Natural killer cell treated with Interleukin-12 subunit alpha and Interleukin-12 subunit beta and Interleukin-15 and Interleukin-18, amount 100 ng/mL, for 72 hours (primary cell): ENCODE results near the gene MMRN2. TPM values are rescaled to one million over a fixed set of nuclear protein-coding genes. Genes with fewer than 3 reads are reported as not detected.
A peak's percentile ranks its signal among the peaks of the same experiment; 100 is the strongest.
"Not testable (repeated sequence)": the region's sequence is repeated elsewhere in the genome, so short reads cannot be mapped to it uniquely, and the experiment has no call there.

Experiments used
- ATAC-seq, 2 donors: fragments of 150-1000 bp; cut with Tn5 transposase in 1 of 2; sonication (Bioruptor Pico), chemical (Tn5 transposase) in 1 of 2; 2 replicates each; pipeline ENCODE4 v1.10.0; 2021
- DNase-seq: peaks from one replicate; pipeline ENCODE4 v3.0.0; 2022; ENCODE audit warnings: low spot score
- H3K27ac Mint-ChIP-seq, 2 donors: 1 replicate in 1 of 2; 2 replicates in 1 of 2; pipeline ENCODE4 v1.8.0; 2022; ENCODE audit warnings: mixed read lengths in 2 of 2, mild to moderate bottlenecking in 1 of 2, moderate library complexity in 1 of 2
- H3K27me3 Mint-ChIP-seq, 2 donors: 1 replicate in 1 of 2; 2 replicates in 1 of 2; pipeline ENCODE4 v1.8.0; 2022; ENCODE audit warnings: mixed read lengths in 2 of 2
- H3K36me3 Mint-ChIP-seq: one replicate; pipeline ENCODE4 v1.8.0; 2022; ENCODE audit warnings: mixed read lengths
- H3K4me1 Mint-ChIP-seq, 2 donors: 1 replicate in 1 of 2; 2 replicates in 1 of 2; pipeline ENCODE4 v1.8.0; 2022; ENCODE audit warnings: low read depth in 2 of 2, mixed read lengths in 2 of 2, mild to moderate bottlenecking in 1 of 2
- H3K4me3 Mint-ChIP-seq: one replicate; pipeline ENCODE4 v1.8.0; 2022; ENCODE audit warnings: mixed read lengths
- H3K9me3 Mint-ChIP-seq: 2 replicates; pipeline ENCODE4 v1.8.0; 2022; ENCODE audit warnings: mixed read lengths
- total RNA-seq, 2 donors: library from RNA; stranded (reverse); gene quantifications; one replicate each; pipeline ENCODE4 v1.2.3, GENCODE V29; 2022

MMRN2 gene
- total RNA-seq, 2 donors from 2014 or later = not detected

DNA sequence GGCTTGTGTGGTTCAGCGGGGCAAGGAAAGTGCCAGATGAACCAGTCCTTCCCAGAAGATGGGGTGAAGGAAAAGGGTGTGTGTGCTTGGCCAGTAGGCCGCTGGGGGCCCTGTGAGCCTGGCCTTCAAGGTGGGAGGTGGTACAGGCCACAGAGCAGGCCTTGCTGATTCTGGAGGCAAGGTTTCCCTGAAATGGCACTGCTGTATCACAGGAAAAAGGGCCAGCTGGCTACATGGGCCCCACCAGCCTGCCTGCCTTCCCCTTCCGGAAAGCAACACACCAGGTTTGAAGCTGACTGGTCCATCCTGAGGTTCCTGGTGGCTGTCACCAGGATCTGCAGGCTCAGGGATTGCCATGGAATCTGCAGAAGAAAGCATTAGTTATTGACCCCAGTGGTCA lies 12.5 kb downstream of the MMRN2 start:
- no peak for ATAC-seq

DNA sequence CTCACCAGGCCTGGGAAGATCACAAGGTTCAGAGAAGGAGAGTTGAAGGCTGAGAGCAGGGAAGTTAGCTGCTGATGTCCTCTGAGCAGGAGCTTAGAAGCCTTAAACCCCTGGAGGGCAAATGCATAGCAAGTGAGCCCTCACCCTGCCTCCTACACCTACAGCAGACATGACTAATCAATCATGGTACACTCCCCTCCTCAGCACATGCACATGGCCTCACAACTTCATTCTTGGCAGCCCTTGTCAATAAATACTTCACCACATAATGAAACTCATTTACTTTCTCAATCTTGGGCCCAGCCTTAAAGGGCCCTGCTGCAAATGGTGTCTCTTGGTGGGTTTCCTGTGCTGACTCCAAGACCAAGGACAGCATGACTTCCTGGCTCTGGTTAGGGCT lies 12.9 kb downstream of the MMRN2 start:
- DNase-seq = no peak

More for the DNA sequence above, 12.5 kb downstream of the MMRN2 start:
- Mint-ChIP-seq H3K36me3 (no peaks in the 10 kb centered on the region), H3K4me1 (peaks cover 0 to 4% of the 10 kb centered on the region in 2 donors), H3K4me3 (no peak overlapping the region), H3K27me3 (peaks cover 0 to 5% of the 10 kb centered on the region in 2 donors), H3K9me3 (no peaks in the 10 kb centered on the region), H3K27ac (no peak overlapping the region)
- no peak for DNase-seq

DNA sequence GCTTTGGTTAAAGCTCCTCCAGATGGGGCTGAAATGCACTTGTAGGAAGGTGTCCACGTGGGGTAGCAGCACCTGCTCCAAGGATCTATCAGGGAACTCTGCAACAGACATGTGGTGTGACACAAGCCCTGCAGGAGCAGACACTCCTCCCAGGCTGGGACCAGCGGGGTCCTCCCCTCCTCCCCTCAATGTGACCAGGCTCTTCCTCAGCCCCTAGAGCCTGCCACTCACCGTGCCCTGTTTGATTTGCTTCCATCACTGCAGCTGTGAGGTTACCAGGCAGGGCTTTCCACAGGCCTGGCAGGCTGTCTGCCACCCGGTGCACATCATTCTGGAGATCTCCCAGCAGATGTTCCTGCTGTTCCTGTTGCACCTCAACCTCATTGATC lies 13.4 kb downstream of the MMRN2 start:
- peaks cover 0 to 6% of the 10 kb centered on the region in 2 donors for H3K4me1 Mint-ChIP-seq
- H3K36me3 Mint-ChIP-seq = no peaks in the 10 kb centered on the region
- no peak for DNase-seq
- no peak overlapping the region for H3K27ac Mint-ChIP-seq
- H3K4me3 Mint-ChIP-seq = no peak overlapping the region
- peaks cover 0 to 5% of the 10 kb centered on the region in 2 donors for H3K27me3 Mint-ChIP-seq
- no peaks in the 10 kb centered on the region for H3K9me3 Mint-ChIP-seq
- ATAC-seq = no peak

More for the DNA sequence above, 12.9 kb downstream of the MMRN2 start:
- no peaks in the 10 kb centered on the region for H3K9me3 Mint-ChIP-seq
- no peaks in the 10 kb centered on the region for H3K36me3 Mint-ChIP-seq
- ATAC-seq = peak in 1 of 2 donors; percentile 29
- H3K4me3 Mint-ChIP-seq = no peak overlapping the region
- H3K4me1 Mint-ChIP-seq = peaks cover 0 to 5% of the 10 kb centered on the region in 2 donors
- H3K27ac Mint-ChIP-seq = no peak overlapping the region
- peaks cover 0 to 5% of the 10 kb centered on the region in 2 donors for H3K27me3 Mint-ChIP-seq

- Mint-ChIP-seq H3K36me3 (no peaks in the 10 kb centered on the region), H3K27me3 (peaks cover 0 to 5% of the 10 kb centered on the region in 2 donors), H3K4me1 (peaks cover 0 to 6% of the 10 kb centered on the region in 2 donors), H3K9me3 (no peaks in the 10 kb centered on the region), H3K27ac (no peak overlapping the region), H3K4me3 (no peak overlapping the region)
- ATAC-seq = no peak
- no peak for DNase-seq
Observed at GRCh38 chr10:86943316-86944030, 13.9 kb downstream of the MMRN2 start.

DNA sequence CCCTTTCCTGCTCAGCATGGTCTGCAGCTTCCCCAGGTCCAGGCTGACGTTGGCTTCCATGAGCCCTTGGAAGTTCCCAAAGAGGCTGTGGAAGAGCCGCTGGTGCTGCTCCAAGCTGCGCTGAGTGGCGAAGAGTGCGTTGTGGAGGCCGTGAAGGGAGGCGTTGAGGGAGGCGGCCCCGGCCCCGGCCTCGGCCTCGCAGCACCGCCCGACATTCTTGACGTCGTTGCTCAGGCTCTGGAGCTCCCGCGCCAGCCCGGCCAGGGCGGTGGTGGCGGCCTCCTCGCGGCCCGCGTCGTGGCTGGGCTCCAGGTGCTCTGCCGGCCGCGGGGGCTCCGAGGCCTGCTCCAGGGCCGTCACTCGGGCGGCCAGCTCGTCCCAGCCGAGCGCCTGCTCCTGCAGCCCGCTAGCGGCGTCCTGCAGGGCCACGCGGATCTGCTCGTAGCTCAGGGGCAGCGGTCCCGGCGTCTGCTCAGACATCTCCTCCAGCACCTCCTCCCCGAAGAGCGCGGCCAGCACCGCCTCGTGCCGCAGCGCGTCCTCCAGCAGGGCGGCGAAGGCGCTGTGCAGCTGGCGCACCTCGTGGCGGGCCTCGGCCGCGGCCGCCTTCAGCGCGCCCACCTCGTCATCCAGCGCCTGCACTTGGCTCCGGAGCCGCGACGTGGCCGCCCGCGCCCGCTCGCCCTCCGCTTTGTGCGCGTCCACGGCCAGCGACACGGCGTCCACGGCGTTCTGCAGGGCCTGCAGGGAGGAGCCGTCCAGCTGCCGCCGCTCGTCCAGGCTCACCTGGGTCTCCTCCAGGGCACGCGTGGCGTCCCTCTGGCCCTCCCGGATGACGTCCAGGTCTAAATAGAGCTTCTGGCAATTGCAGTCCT lies 14.7 kb downstream of the MMRN2 start:
- no peak overlapping the region for H3K4me3 Mint-ChIP-seq
- no peaks in the 10 kb centered on the region for H3K36me3 Mint-ChIP-seq
- ATAC-seq (no peak), DNase-seq (no peak)
- peaks cover 0 to 5% of the 10 kb centered on the region in 2 donors for H3K27me3 Mint-ChIP-seq
- peaks cover 0 to 6% of the 10 kb centered on the region in 2 donors for H3K4me1 Mint-ChIP-seq
- H3K9me3 Mint-ChIP-seq = no peaks in the 10 kb centered on the region
- H3K27ac Mint-ChIP-seq = no peak overlapping the region

GRCh38 chr10:86941991-86942421 lies 15.4 kb downstream of the MMRN2 start:
- H3K4me1 Mint-ChIP-seq = peaks cover 0 to 6% of the 10 kb centered on the region in 2 donors
- no peak overlapping the region for H3K27ac Mint-ChIP-seq
- H3K36me3 Mint-ChIP-seq = no peaks in the 10 kb centered on the region
- H3K27me3 Mint-ChIP-seq = peaks cover 0 to 5% of the 10 kb centered on the region in 2 donors
- no peaks in the 10 kb centered on the region for H3K9me3 Mint-ChIP-seq
- no peak overlapping the region for H3K4me3 Mint-ChIP-seq
- DNase-seq (no peak), ATAC-seq (no peak)

DNA sequence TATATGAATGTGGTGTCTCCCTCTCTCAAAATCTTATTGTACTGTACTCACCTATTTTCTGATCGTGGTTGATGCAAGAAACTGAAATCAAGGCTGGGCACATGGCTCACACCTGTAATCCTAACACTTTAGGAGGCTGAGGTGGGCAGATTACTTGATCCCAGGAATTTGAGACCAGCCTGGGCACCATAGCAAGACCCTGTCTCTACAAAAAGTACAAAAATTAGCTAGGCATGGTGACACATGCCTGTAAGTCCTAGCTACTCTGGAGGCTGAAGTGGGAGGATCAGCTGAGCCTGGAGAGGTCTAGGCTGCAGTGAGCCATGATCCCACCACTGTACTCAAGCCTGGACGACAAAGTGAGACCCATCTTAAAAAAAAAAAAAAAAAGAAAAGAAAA lies 16.0 kb downstream of the MMRN2 start:
- no peak overlapping the region for H3K27ac Mint-ChIP-seq
- H3K36me3 Mint-ChIP-seq = no peaks in the 10 kb centered on the region
- H3K4me1 Mint-ChIP-seq = peaks cover 0 to 6% of the 10 kb centered on the region in 2 donors
- H3K9me3 Mint-ChIP-seq = no peaks in the 10 kb centered on the region
- DNase-seq = no peak
- H3K27me3 Mint-ChIP-seq = no peaks in the 10 kb centered on the region
- ATAC-seq = no peak
- no peak overlapping the region for H3K4me3 Mint-ChIP-seq

DNA sequence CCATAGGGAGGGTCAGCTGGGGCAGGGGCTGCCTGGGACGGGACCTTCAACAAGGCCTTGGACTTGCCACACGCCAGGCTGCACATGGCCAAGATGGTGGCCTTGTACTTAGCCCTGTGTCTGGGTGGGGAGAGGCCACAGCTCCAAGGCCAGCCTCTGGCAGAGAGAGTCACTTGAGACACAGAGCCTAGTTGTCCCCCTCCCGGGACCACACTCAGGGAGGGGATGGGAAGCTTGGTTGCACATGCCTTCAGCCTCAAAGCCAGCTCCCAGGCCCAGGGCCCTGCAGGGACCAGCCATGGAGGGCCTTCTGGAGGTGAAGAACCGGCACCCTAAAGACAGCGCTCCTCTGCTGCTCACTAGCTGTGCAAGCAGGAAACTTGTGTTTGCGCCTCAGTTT lies 16.7 kb downstream of the MMRN2 start:
- H3K27ac Mint-ChIP-seq = no peak overlapping the region
- no peaks in the 10 kb centered on the region for H3K9me3 Mint-ChIP-seq
- H3K4me1 Mint-ChIP-seq = peaks cover 0 to 6% of the 10 kb centered on the region in 2 donors
- ATAC-seq (no peak), DNase-seq (no peak)
- H3K36me3 Mint-ChIP-seq = no peaks in the 10 kb centered on the region
- no peaks in the 10 kb centered on the region for H3K27me3 Mint-ChIP-seq
- no peak overlapping the region for H3K4me3 Mint-ChIP-seq

DNA sequence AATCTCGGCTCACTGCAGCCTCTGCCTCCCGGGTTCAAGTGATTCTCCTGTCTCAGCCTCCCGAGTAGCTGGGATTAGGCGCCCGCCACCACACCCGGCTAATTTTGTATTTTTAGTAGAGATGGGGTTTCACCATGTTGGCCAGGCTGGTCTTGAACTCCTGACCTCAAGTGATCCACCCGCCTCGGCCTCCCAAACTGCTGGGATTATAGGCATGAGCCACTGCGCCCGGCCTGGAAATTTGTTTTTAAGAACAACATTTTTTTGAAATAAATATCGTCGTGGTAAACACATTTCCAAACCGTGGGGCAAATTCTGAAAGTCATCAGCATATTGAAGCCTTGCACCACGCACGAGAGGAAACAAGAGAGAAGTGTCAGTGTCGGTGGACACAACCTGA lies 17.3 kb downstream of the MMRN2 start:
- not testable (repeated sequence) for H3K4me1 Mint-ChIP-seq, H3K27me3 Mint-ChIP-seq, H3K9me3 Mint-ChIP-seq, H3K36me3 Mint-ChIP-seq, H3K4me3 Mint-ChIP-seq, H3K27ac Mint-ChIP-seq, DNase-seq, ATAC-seq

DNA sequence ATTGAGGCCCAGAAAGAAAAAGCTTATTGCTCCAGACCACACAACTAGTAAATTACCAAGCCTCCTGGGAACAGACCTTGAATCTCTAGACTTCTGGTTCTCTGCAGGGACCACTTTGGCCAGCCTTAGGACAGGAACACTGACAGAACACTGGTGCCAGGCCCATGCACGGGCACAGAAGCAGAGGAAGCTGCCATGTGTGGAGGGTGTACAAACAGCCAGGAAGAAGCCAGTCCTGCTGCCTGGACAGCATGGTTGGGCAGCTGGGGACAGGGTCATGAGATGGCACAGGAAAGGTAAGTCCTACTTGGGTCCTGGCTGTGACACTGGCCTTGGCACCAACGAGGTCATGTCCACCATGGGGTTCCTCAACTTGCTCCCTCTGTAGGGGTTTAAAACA lies 19.2 kb downstream of the MMRN2 start:
- Mint-ChIP-seq H3K27me3 (no peaks in the 10 kb centered on the region), H3K4me3 (no peak overlapping the region), H3K27ac (no peak overlapping the region), H3K9me3 (no peaks in the 10 kb centered on the region), H3K4me1 (peaks cover 0 to 3% of the 10 kb centered on the region in 2 donors), H3K36me3 (no peaks in the 10 kb centered on the region)
- ATAC-seq (no peak), DNase-seq (no peak)

DNA sequence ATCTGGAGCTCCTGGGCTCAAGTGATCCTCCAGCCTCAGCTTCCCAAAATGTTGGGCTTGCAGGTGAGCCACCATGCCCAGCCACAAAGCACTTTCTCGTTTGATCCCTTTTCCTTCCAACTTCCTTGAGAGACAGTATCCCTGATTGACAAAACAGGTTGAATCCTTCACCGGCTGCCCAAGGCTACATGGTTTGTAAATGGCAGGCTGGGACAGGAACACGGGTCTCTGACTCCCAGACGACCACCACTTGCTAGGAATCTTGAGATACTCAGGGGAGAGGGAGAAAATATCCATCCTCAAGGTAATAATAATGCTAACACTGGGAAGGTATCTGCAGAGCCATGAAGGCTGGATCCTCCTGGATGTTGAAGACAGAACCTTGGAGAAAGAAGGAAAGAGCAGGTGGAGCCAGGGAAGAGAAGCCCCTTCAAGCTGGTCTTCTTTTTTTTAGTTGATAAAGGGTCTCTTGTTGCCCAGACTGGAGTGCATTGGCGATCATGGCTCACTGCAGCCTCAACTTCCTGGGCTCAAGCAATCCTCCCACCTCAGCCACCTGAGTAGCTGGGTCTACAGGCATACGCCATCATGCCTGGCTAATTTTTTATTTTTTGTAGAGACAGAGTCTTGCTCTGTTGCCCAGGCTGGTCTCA lies 19.8 kb downstream of the MMRN2 start:
- H3K9me3 Mint-ChIP-seq = no peaks in the 10 kb centered on the region
- no peak overlapping the region for H3K4me3 Mint-ChIP-seq
- no peak overlapping the region for H3K27ac Mint-ChIP-seq
- H3K36me3 Mint-ChIP-seq = no peaks in the 10 kb centered on the region
- DNase-seq (no peak), ATAC-seq (no peak)
- H3K4me1 Mint-ChIP-seq = peaks cover 0 to 3% of the 10 kb centered on the region in 2 donors
- no peaks in the 10 kb centered on the region for H3K27me3 Mint-ChIP-seq

DNA sequence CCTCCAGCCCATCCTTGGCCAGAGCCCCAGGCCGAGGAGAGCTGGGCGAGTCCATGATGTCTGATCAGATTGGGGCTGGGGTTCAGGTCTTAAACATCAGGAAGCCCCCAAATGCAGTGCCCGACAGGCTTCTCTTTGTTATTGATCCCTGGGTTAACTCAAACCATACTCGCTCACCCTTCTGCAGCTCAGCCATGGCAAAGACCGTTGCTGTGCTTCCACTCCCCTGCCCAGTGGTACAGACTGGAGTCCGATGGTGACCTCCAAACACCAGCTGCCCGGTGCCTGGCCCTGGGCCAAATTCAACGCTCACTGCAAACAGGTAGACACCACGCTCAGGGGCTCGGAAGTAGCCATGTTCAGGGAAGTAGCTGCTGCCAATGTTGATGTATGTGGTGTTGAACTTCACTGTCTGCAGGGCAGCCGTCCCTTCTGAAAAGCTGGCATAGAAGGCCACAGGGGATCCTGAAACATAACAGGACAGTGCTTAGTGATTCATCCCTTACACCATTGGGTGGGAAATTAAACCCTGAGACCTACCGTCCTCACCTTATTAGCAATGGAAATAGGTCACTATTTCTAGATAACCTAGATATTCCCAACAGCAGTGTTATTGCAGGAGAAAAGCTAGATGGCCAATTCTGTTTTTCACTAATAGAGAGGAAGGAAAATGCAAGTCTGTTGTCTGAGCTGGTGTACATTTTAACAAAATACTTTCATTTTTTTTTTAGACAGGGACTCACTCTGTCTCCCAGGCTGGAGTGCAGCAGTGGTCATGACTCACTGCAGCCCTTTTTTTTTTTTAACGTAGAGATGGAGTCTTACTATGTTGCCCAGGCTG lies 20.5 kb downstream of the MMRN2 start:
- ATAC-seq (no peak), DNase-seq (no peak)
- H3K27ac Mint-ChIP-seq = no peak overlapping the region
- no peaks in the 10 kb centered on the region for H3K27me3 Mint-ChIP-seq
- H3K4me3 Mint-ChIP-seq = no peak overlapping the region
- no peaks in the 10 kb centered on the region for H3K9me3 Mint-ChIP-seq
- H3K4me1 Mint-ChIP-seq = peaks cover 0 to 3% of the 10 kb centered on the region in 2 donors
- H3K36me3 Mint-ChIP-seq = no peaks in the 10 kb centered on the region

DNA sequence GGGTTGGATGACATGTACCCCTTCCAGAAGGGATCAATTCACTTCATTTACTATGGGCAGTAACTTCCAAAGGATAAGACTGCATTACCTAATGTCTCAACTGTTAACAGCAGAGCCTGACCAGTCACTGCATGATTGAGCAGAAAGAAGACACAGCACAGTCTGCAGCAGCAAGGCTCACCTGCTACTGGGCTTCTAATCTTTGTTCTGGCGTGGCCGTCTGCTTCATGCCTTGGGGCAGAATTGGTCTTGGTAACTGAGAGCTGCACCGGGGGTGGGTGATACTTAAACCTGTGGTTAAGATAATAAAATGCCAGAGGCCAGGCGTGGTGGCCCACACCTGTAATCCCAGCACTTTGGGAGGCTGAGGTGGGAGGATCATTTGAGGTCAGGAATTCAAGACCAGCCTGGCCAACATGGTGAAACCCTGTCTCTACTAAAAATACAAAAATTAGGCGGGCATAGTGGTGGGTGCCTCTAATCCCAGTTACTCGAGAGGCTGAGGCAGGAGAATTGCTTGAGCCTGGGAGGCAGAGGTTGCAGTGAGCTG lies 23.2 kb downstream of the MMRN2 start:
- not testable (repeated sequence) for H3K9me3 Mint-ChIP-seq, H3K4me3 Mint-ChIP-seq, H3K27me3 Mint-ChIP-seq, H3K27ac Mint-ChIP-seq, H3K36me3 Mint-ChIP-seq, H3K4me1 Mint-ChIP-seq, ATAC-seq, DNase-seq
